ENCODE data around the gene KDM4C. TPM values are rescaled to one million over a fixed set of nuclear protein-coding genes. Genes with fewer than 3 reads are reported as not detected.

KDM4C gene
- total RNA-seq, 1 experiment from 2014 or later, result 16.8 TPM

DNA sequence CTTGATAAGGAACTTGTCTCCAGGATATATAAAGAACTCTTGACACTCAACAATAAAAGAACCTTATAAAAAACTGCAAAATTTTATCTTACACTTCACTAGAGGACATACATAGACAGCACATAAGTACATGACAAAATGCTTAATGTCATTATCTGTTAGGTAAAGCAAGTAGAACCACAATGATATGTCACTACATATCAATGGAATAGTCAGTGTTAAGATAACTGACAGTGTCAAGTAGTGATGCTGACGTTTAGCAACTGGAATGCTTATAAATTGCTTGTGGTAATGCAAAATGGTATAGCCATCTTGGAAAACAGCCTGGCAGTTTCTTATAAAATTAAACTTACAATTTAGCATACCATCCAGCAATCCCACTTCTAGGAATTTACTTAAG lies 314.1 kb downstream of the KDM4C start:
- ChIA-PET POLR2A (no interaction called here), RAD21 (ENCODE audit: low non-redundant PET in 1 of 2, low total read pairs in 2 of 2, uncharacterized antibody in 2 of 2, unreplicated experiment in 2 of 2) (no interaction called here), CTCF (no interaction called here)
- Histone ChIP-seq H4K20me1 (ENCODE audit: insufficient read depth) (no peaks in the 10 kb centered on the region), H3K9me3 (ENCODE audit: control insufficient read depth in 1 of 2, insufficient read depth in 1 of 2, low read depth in 1 of 2, low read length in 2 of 2) (no peaks in the 10 kb centered on the region), H3K9ac (ENCODE audit: low read length) (no peak overlapping the region), H2AFZ (ENCODE audit: low read depth, low read length, poor library complexity, severe bottlenecking) (no peak overlapping the region), H3K4me1 (ENCODE audit: control insufficient read depth in 1 of 2, insufficient read depth in 2 of 2, low read length in 2 of 2) (no peaks in the 10 kb centered on the region), H3K4me2 (ENCODE audit: low read length) (no peak overlapping the region), H3K79me2 (ENCODE audit: insufficient read depth, low read length) (no peaks in the 10 kb centered on the region), H3K27ac (ENCODE audit: low read depth, low read length) (no peak overlapping the region), H3K4me3 (replicated peaks in 1 of 2; ENCODE audit: low read depth in 1 of 2, low read length in 2 of 2) (no peak overlapping the region), H3K36me3 (ENCODE audit: control insufficient read depth in 1 of 2, insufficient read depth in 2 of 2, low read length in 2 of 2) (no peaks in the 10 kb centered on the region), H3K9me2 (ENCODE audit: insufficient read depth) (no peaks in the 10 kb centered on the region), H3K27me3 (ENCODE audit: insufficient read depth, low read length) (no peaks in the 10 kb centered on the region)
- intact Hi-C loops (cut with micrococcal nuclease), result no loop called here
- DNase-seq (ENCODE audit: low read depth, low spot score) (no peak), ATAC-seq (no peak)
- TF ChIP-seq, protein P1, sequence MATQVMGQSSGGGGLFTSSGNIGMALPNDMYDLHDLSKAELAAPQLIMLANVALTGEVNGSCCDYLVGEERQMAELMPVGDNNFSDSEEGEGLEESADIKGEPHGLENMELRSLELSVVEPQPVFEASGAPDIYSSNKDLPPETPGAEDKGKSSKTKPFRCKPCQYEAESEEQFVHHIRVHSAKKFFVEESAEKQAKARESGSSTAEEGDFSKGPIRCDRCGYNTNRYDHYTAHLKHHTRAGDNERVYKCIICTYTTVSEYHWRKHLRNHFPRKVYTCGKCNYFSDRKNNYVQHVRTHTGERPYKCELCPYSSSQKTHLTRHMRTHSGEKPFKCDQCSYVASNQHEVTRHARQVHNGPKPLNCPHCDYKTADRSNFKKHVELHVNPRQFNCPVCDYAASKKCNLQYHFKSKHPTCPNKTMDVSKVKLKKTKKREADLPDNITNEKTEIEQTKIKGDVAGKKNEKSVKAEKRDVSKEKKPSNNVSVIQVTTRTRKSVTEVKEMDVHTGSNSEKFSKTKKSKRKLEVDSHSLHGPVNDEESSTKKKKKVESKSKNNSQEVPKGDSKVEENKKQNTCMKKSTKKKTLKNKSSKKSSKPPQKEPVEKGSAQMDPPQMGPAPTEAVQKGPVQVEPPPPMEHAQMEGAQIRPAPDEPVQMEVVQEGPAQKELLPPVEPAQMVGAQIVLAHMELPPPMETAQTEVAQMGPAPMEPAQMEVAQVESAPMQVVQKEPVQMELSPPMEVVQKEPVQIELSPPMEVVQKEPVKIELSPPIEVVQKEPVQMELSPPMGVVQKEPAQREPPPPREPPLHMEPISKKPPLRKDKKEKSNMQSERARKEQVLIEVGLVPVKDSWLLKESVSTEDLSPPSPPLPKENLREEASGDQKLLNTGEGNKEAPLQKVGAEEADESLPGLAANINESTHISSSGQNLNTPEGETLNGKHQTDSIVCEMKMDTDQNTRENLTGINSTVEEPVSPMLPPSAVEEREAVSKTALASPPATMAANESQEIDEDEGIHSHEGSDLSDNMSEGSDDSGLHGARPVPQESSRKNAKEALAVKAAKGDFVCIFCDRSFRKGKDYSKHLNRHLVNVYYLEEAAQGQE (IDR thresholded peaks at IDR 0.05; ENCODE audit: low read depth), result no peak
- no peak for TF ChIP-seq YY1 (IDR thresholded peaks at IDR 0.05; ENCODE audit: extremely low read depth, insufficient replicate concordance, low read depth, low read length)
- TF ChIP-seq SIN3A (IDR thresholded peaks at IDR 0.05; ENCODE audit: low read depth), result no peak
- no peak for TF ChIP-seq JUND (IDR thresholded peaks at IDR 0.05)
- no peak for TF ChIP-seq EZH2phosphoT487 (IDR thresholded peaks at IDR 0.05; ENCODE audit: borderline replicate concordance)
- no peak for TF ChIP-seq TCF7L2 (IDR thresholded peaks at IDR 0.05; ENCODE audit: borderline replicate concordance, extremely low read depth, insufficient read depth, insufficient read length)
- TF ChIP-seq SP1 (IDR thresholded peaks at IDR 0.05; ENCODE audit: low read depth), result no peak
- TF ChIP-seq POLR2A (IDR thresholded peaks at IDR 0.05; ENCODE audit: borderline replicate concordance, extremely low read depth, insufficient read depth, insufficient read length), result no peak
- no peak for TF ChIP-seq EGR1 (IDR thresholded peaks at IDR 0.05; ENCODE audit: low read depth)
- no peak for TF ChIP-seq POLR2AphosphoS5 (IDR thresholded peaks at IDR 0.05; ENCODE audit: low read depth, low read length)
- no peak for TF ChIP-seq ELF1 (IDR thresholded peaks at IDR 0.05; ENCODE audit: borderline replicate concordance, low read depth)
- TF ChIP-seq, protein P2, sequence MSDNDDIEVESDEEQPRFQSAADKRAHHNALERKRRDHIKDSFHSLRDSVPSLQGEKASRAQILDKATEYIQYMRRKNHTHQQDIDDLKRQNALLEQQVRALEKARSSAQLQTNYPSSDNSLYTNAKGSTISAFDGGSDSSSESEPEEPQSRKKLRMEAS (IDR thresholded peaks at IDR 0.05), result no peak
- TF ChIP-seq EZH2 (IDR thresholded peaks at IDR 0.05), result no peak
- TF ChIP-seq FOSL1 (IDR thresholded peaks at IDR 0.05; ENCODE audit: low read depth), result no peak
- TF ChIP-seq SRF (IDR thresholded peaks at IDR 0.05; ENCODE audit: low read depth), result no peak
- no TSS peak for BruUV-seq (replicated peaks)
